ENCODE measurements around the gene CAMTA1. TPM values are rescaled to one million over a fixed set of nuclear protein-coding genes. Genes with fewer than 3 reads are reported as not detected.

Gene CAMTA1
- total and polyA plus RNA-seq, 9 of the 15 experiments (the other 6 are each of a cell fraction or from before 2014, with no cell fraction given), result 43.9 to 161 (median 65.9) TPM

DNA sequence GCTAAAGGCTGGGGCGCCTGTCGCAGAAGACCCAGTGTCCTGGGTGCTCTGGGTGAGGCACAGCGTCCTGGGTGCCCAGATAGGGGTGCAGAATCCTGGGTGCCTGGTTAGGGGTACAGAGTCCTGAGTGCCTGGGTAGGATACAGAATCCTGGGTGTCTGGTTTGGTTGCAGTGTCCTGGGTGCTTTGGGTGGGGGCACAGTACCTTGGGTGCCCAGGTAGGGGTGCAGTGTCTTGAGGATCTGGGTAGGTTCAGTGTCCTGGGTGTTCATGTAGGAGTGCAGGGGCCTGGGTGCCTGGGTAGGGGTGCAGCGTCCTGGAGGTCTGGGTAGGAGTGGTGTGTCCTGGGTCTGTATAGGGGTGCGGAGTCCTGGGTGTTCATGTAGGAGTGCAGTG is 178.7 kb downstream of the CAMTA1 start (continued):
- TF ChIP-seq, protein P1, sequence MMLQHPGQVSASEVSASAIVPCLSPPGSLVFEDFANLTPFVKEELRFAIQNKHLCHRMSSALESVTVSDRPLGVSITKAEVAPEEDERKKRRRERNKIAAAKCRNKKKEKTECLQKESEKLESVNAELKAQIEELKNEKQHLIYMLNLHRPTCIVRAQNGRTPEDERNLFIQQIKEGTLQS (IDR thresholded peaks at IDR 0.05), result no peak
- TF ChIP-seq, protein P1 (CRISPR knock-in tag; conservative IDR thresholded peaks at IDR 0.05), result no peak
- TF ChIP-seq, protein P2, sequence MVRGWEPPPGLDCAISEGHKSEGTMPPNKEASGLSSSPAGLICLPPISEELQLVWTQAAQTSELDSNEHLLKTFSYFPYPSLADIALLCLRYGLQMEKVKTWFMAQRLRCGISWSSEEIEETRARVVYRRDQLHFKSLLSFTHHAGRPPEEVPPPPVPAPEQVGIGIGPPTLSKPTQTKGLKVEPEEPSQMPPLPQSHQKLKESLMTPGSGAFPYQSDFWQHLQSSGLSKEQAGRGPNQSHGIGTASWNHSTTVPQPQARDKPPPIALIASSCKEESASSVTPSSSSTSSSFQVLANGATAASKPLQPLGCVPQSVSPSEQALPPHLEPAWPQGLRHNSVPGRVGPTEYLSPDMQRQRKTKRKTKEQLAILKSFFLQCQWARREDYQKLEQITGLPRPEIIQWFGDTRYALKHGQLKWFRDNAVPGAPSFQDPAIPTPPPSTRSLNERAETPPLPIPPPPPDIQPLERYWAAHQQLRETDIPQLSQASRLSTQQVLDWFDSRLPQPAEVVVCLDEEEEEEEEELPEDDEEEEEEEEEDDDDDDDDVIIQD (CRISPR knock-in tag; IDR thresholded peaks at IDR 0.05), result no peak
- TF ChIP-seq TSC22D4 (tag; IDR thresholded peaks at IDR 0.05), result no peak
- no peak for TF ChIP-seq ERF (CRISPR knock-in tag; IDR thresholded peaks at IDR 0.05)
- TF ChIP-seq TAL1 (IDR thresholded peaks at IDR 0.05), result no peak
- TF ChIP-seq ZBTB40 (IDR thresholded peaks at IDR 0.05), result no peak
- no peak for TF ChIP-seq ZBTB40 (CRISPR knock-in tag; IDR thresholded peaks at IDR 0.05)
- no peak for TF ChIP-seq HMG20B (CRISPR knock-in tag; IDR thresholded peaks at IDR 0.05)
- TF ChIP-seq IFI16 (CRISPR knock-in tag; IDR thresholded peaks at IDR 0.05), result no peak
- no peak for TF ChIP-seq ZNF175 (CRISPR knock-in tag; IDR thresholded peaks at IDR 0.05; ENCODE audit: low read depth)
- no peak for TF ChIP-seq SMARCA4 (IDR thresholded peaks at IDR 0.05)
